Cardiac muscle cell (in vitro differentiated cells and primary cell): ENCODE measurements around the gene AAK1. TPM values are rescaled to one million over a fixed set of nuclear protein-coding genes. Genes with fewer than 3 reads are reported as not detected.

Experiments
- DNase-seq, 2 donors: peaks; one replicate each; pipeline versions ENCODE4 v3.0.0 to v3.0.0-alpha.2; 2010 to 2017; ENCODE audit warnings: low read depth in 1 of 2, low spot score in 1 of 2
- H3K27ac ChIP-seq: fragments of 200-600 bp; sonication (generic); 2 replicates; pipeline ENCODE4 v1.5.1; 2016
- H3K27me3 ChIP-seq: fragments of 200-600 bp; sonication (generic); 2 replicates; pipeline ENCODE4 v1.6.0; 2016; ENCODE audit warnings: control low read depth
- H3K36me3 ChIP-seq: fragments of 200-600 bp; sonication (generic); 2 replicates; pipeline ENCODE4 v1.5.1; 2016; ENCODE audit warnings: control low read depth
- H3K4me1 ChIP-seq: fragments of 200-600 bp; sonication (generic); 2 replicates; pipeline ENCODE4 v1.8.1; 2017; ENCODE audit warnings: low read depth, mild to moderate bottlenecking, mixed run types
- H3K4me3 ChIP-seq: fragments of 200-600 bp; sonication (generic); 2 replicates; pipeline ENCODE4 v1.5.1; 2016; ENCODE audit warnings: mild to moderate bottlenecking
- H3K9me3 ChIP-seq: fragments of 200-600 bp; sonication (generic); 2 replicates; pipeline ENCODE4 v1.5.1; 2017; ENCODE audit warnings: low read depth, mild to moderate bottlenecking, control low read depth
- polyA plus RNA-seq: library from polyadenylated mRNA; unstranded; fragments of >200 nt; fragmentation: Nextera tagmentation; extraction: Ambion mirVana; gene quantifications from 2 replicates; pipeline ENCODE4 v1.2.1, GENCODE V29; 2016
- total RNA-seq: library from RNA; depleted of rRNA; stranded (reverse); fragments of >200 nt; gene quantifications from 2 replicates; pipeline ENCODE4 v1.2.3, GENCODE V29; 2016
- TF ChIP-seq, protein P1 (sequence below): IDR thresholded peaks from 2 replicates; pipeline ENCODE4 v1.5.1; 2012; ENCODE audit warnings: low read depth, mild to moderate bottlenecking, low read length

Gene AAK1
- total and polyA plus RNA-seq, 2 experiments from 2014 or later, result 50.0 to 50.3 TPM

DNA sequence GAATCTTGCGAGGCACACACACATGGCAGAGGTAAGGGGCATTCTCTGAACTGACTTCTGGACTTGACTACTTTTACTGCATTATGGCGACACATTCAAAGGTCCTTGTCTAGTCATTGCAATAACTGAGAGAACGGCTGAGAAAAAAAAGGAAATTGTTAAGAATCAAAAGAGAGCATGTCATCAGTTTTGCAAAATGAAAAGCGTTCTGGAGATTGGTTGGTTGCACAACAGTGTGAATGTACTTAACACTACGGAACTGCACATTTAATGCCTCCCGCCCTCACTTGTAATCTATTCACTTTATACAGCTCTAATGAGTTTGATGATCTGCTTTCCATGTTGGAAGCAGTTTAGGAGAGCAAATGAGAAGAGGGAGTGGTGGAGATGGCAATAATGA, 137.8 kb downstream of the AAK1 start:
- Histone ChIP-seq H3K36me3 (peaks cover 69% of the 10 kb centered on the region), H3K4me1 (no peaks in the 10 kb centered on the region), H3K9me3 (no peaks in the 10 kb centered on the region), H3K27me3 (no peaks in the 10 kb centered on the region), H3K4me3 (no peak overlapping the region), H3K27ac (no peak overlapping the region)
- TF ChIP-seq, protein P1, sequence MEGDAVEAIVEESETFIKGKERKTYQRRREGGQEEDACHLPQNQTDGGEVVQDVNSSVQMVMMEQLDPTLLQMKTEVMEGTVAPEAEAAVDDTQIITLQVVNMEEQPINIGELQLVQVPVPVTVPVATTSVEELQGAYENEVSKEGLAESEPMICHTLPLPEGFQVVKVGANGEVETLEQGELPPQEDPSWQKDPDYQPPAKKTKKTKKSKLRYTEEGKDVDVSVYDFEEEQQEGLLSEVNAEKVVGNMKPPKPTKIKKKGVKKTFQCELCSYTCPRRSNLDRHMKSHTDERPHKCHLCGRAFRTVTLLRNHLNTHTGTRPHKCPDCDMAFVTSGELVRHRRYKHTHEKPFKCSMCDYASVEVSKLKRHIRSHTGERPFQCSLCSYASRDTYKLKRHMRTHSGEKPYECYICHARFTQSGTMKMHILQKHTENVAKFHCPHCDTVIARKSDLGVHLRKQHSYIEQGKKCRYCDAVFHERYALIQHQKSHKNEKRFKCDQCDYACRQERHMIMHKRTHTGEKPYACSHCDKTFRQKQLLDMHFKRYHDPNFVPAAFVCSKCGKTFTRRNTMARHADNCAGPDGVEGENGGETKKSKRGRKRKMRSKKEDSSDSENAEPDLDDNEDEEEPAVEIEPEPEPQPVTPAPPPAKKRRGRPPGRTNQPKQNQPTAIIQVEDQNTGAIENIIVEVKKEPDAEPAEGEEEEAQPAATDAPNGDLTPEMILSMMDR, result no peak
- no peak for DNase-seq

DNA sequence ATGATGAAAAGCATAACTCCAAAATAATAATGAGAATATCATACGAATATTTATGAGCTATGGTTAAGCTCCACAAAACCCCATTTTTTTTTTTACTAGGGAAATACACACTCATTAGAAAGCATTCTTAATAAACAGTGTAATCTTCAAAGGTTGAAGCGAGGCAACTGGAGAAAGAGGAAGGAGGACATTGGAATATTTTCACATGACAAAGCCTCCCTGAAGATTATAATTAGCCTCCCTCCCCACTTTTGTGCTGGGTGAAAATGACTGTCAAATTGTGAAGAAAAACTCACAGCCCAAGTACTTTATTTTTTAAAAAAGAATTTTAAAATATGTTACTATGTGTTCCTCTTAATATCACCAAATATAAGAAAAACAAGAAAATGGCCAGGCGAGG, 142.2 kb downstream of the AAK1 start:
- no peak overlapping the region for H3K4me3 ChIP-seq
- peaks cover 34% of the 10 kb centered on the region for H3K36me3 ChIP-seq
- no peak for DNase-seq
- TF ChIP-seq, protein P1, result no peak
- no peaks in the 10 kb centered on the region for H3K27me3 ChIP-seq
- no peaks in the 10 kb centered on the region for H3K9me3 ChIP-seq
- H3K27ac ChIP-seq, result no peak overlapping the region
- peaks cover 3% of the 10 kb centered on the region for H3K4me1 ChIP-seq

DNA sequence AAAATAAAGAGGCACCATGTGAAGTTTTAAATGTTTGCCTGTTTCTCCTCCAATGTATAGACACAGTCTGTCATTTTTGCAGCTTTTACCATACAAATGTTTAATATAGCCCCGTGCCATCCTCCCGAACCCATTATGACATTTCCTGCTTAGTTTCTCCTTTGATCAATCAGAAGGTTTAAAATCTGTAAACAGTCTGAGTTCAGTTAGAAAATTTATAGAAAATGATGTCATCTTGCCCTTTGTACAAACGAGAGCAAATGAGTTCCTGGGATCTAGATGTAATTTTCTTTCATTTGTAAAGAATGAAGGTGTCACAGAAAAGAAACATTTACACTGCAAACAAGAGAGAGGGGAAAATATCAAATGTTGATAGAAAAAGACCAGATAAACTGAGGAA, 143.6 kb downstream of the AAK1 start:
- no peak overlapping the region for H3K4me3 ChIP-seq
- no peaks in the 10 kb centered on the region for H3K27me3 ChIP-seq
- no peaks in the 10 kb centered on the region for H3K9me3 ChIP-seq
- H3K4me1 ChIP-seq, result peaks cover 6% of the 10 kb centered on the region
- H3K27ac ChIP-seq, result no peak overlapping the region
- H3K36me3 ChIP-seq, result peaks cover 21% of the 10 kb centered on the region
- DNase-seq, result no peak
- TF ChIP-seq, protein P1, result no peak

DNA sequence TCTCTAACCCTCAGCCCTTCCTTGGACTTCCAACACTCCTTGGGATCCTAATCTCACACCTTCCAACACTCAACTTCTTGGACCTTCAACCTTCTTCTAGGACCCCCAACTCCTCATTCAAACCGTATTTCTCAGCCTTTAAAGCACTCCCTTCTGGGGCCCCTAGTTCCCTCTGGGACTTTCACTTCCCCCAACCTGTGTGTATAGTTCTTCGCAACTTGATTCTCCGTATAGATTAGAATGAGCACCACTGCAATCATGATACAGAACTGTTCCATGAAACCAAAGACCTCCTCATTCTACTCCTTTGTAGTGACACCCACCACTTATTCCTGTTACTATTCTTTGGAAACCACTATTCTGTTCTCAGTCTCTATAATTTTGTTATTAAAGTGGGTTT, 144.3 kb downstream of the AAK1 start:
- H3K36me3 ChIP-seq, result peaks cover 20% of the 10 kb centered on the region
- no peak overlapping the region for H3K27ac ChIP-seq
- H3K9me3 ChIP-seq, result no peaks in the 10 kb centered on the region
- no peak for DNase-seq
- peaks cover 9% of the 10 kb centered on the region for H3K4me1 ChIP-seq
- TF ChIP-seq, protein P1, result no peak
- no peaks in the 10 kb centered on the region for H3K27me3 ChIP-seq
- no peak overlapping the region for H3K4me3 ChIP-seq

DNA sequence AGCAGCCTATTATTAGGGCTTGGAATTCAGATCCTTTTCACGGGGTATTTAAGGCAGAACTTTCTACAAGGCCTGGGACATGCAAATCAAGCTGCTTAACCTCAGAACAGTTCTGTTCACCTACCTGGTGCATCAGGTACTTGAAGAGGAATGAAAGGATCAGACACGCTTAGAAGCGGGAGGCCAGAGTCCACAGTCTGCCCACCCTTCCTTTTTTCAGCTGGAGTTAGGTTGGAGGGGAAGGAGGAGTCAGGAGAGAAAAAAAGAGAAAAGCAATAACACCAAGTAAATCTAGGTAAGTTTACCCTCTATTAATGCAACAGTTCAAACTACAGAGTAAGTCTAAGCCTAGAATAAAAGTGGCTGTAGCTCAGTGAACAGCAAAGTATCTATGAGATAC, 147.7 kb downstream of the AAK1 start:
- peaks cover 12% of the 10 kb centered on the region for H3K4me1 ChIP-seq
- no peak overlapping the region for H3K4me3 ChIP-seq
- H3K27ac ChIP-seq, result peak overlapping the region; percentile 18
- no peak for DNase-seq
- no peaks in the 10 kb centered on the region for H3K27me3 ChIP-seq
- peaks cover 6% of the 10 kb centered on the region for H3K36me3 ChIP-seq
- TF ChIP-seq, protein P1, result no peak
- no peaks in the 10 kb centered on the region for H3K9me3 ChIP-seq

DNA sequence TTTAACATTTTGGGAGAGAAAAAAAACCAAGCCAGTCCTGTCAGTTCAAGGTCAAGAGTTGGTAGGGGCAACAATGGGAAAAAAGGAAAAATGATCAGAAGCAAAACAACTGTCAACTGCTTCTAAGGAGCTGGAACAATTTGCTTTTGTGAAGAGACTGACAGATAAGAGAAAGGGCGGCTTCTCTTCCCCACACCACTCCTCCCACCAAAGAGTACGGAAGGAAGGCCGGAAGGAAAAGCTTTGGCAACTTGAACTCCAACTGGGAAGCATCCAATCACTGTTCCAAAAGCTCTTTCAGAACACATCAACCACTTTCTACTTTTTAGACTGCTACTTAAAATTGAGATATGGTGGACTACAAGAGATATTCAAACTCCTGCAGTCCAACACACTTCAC, 148.5 kb downstream of the AAK1 start:
- peak in 1 of 2 donors; percentile 22 for DNase-seq
- no peaks in the 10 kb centered on the region for H3K9me3 ChIP-seq
- H3K4me1 ChIP-seq, result peaks cover 12% of the 10 kb centered on the region
- no peak overlapping the region for H3K4me3 ChIP-seq
- TF ChIP-seq, protein P1, result no peak
- H3K27ac ChIP-seq, result peak overlapping the region; percentile 18
- peaks cover 3% of the 10 kb centered on the region for H3K36me3 ChIP-seq
- H3K27me3 ChIP-seq, result no peaks in the 10 kb centered on the region
